ENCODE data around the gene PLGRKT.

The PLGRKT gene

GRCh38 chr9:5310851-5311250 is 126.9 kb downstream of the PLGRKT start:
- DNase-seq (ENCODE audit: low read depth): no peak

All from stimulated activated CD4-positive, alpha-beta T cell treated with anti-CD3 and anti-CD28 coated beads, Interleukin-2, amount 100 ng/mL, for 4 hours (primary cell).